Measurements from ENCODE around the gene FPR3.
"Not testable (repeated sequence)": the region's sequence is repeated elsewhere in the genome, so short reads cannot be mapped to it uniquely, and the experiment has no call there.

The FPR3 gene

GRCh38 chr19:51800473-51801244, 5.7 kb downstream of the FPR3 start:
- no peaks in the 10 kb centered on the region for H3K27me3 ChIP-seq (ENCODE audit: control insufficient read depth, insufficient read depth, low read length)
- H2AFZ ChIP-seq, result peak overlapping the region; percentile 74
- no peak overlapping the region for H3K9ac ChIP-seq
- H3K27ac ChIP-seq, result peak overlapping the region; percentile 98
- no peak overlapping the region for H3K4me3 ChIP-seq (ENCODE audit: low read depth, low read length)
- no peak for TF ChIP-seq CTCF (IDR thresholded peaks at IDR 0.05)
- H3K9me3 ChIP-seq (ENCODE audit: control insufficient read depth, low read length), result no peaks in the 10 kb centered on the region
- H3K36me3 ChIP-seq (ENCODE audit: control insufficient read depth, insufficient read depth, low read length), result no peaks in the 10 kb centered on the region
- H3K4me1 ChIP-seq, result peaks cover 51% of the 10 kb centered on the region
- no peaks in the 10 kb centered on the region for H3K79me2 ChIP-seq
- peak overlapping the region; percentile 58 for H3K4me2 ChIP-seq (ENCODE audit: low read length)

GRCh38 chr19:51802775-51803174, 7.8 kb downstream of the FPR3 start:
- Histone ChIP-seq H3K4me2 (ENCODE audit: low read length) (no peak overlapping the region), H3K4me3 (ENCODE audit: low read depth, low read length) (no peak overlapping the region), H3K9ac (no peak overlapping the region), H3K79me2 (no peaks in the 10 kb centered on the region), H3K27ac (peak overlapping the region; percentile 40), H3K4me1 (peaks cover 69% of the 10 kb centered on the region), H2AFZ (no peak overlapping the region), H3K36me3 (ENCODE audit: control insufficient read depth, insufficient read depth, low read length) (no peaks in the 10 kb centered on the region), H3K9me3 (ENCODE audit: control insufficient read depth, low read length) (no peaks in the 10 kb centered on the region), H3K27me3 (ENCODE audit: control insufficient read depth, insufficient read depth, low read length) (no peaks in the 10 kb centered on the region)
- no peak for TF ChIP-seq CTCF (IDR thresholded peaks at IDR 0.05)

GRCh38 chr19:51803519-51803918, 8.6 kb downstream of the FPR3 start:
- Histone ChIP-seq H3K4me2 (ENCODE audit: low read length) (no peak overlapping the region), H3K9me3 (ENCODE audit: control insufficient read depth, low read length) (no peaks in the 10 kb centered on the region), H3K27me3 (ENCODE audit: control insufficient read depth, insufficient read depth, low read length) (no peaks in the 10 kb centered on the region), H3K27ac (peak overlapping the region; percentile 45), H3K36me3 (ENCODE audit: control insufficient read depth, insufficient read depth, low read length) (no peaks in the 10 kb centered on the region), H3K4me1 (peaks cover 69% of the 10 kb centered on the region), H3K9ac (no peak overlapping the region), H2AFZ (peak overlapping the region; percentile 27), H3K4me3 (ENCODE audit: low read depth, low read length) (no peak overlapping the region), H3K79me2 (no peaks in the 10 kb centered on the region)
- TF ChIP-seq CTCF (IDR thresholded peaks at IDR 0.05), result no peak

- Histone ChIP-seq H3K4me1 (peaks cover 65% of the 10 kb centered on the region), H3K27ac (peak overlapping the region; percentile 45), H3K4me2 (ENCODE audit: low read length) (no peak overlapping the region), H2AFZ (peak overlapping the region; percentile 27), H3K9ac (no peak overlapping the region), H3K27me3 (ENCODE audit: control insufficient read depth, insufficient read depth, low read length) (no peaks in the 10 kb centered on the region), H3K4me3 (ENCODE audit: low read depth, low read length) (no peak overlapping the region), H3K36me3 (ENCODE audit: control insufficient read depth, insufficient read depth, low read length) (no peaks in the 10 kb centered on the region), H3K9me3 (ENCODE audit: control insufficient read depth, low read length) (no peaks in the 10 kb centered on the region), H3K79me2 (no peaks in the 10 kb centered on the region)
- no peak for TF ChIP-seq CTCF (IDR thresholded peaks at IDR 0.05)
Observed at GRCh38 chr19:51803967-51804366, 9.0 kb downstream of the FPR3 start.

- not testable (repeated sequence) for H3K27me3 ChIP-seq (ENCODE audit: control insufficient read depth, insufficient read depth, low read length); H3K79me2 ChIP-seq; H3K9ac ChIP-seq; H3K9me3 ChIP-seq (ENCODE audit: control insufficient read depth, low read length); H3K36me3 ChIP-seq (ENCODE audit: control insufficient read depth, insufficient read depth, low read length)
- Histone ChIP-seq H3K4me2 (ENCODE audit: low read length) (peak overlapping the region; percentile 39), H2AFZ (peak overlapping the region; percentile 58), H3K4me1 (peaks cover 59% of the 10 kb centered on the region), H3K4me3 (ENCODE audit: low read depth, low read length) (peak overlapping the region; percentile 29), H3K27ac (peak overlapping the region; percentile 86)
Observed at GRCh38 chr19:51804789-51805188, 9.8 kb downstream of the FPR3 start.

- H2AFZ ChIP-seq, result peak overlapping the region; percentile 58
Observed at GRCh38 chr19:51805396-51805795, 10.4 kb downstream of the FPR3 start.

GRCh38 chr19:51806571-51806970, 11.6 kb downstream of the FPR3 start:
- peak overlapping the region; percentile 68 for H2AFZ ChIP-seq
- peak overlapping the region; percentile 28 for H3K4me3 ChIP-seq (ENCODE audit: low read depth, low read length)
- not testable (repeated sequence) for H3K79me2 ChIP-seq; H3K9ac ChIP-seq; H3K27me3 ChIP-seq (ENCODE audit: control insufficient read depth, insufficient read depth, low read length); H3K9me3 ChIP-seq (ENCODE audit: control insufficient read depth, low read length); H3K36me3 ChIP-seq (ENCODE audit: control insufficient read depth, insufficient read depth, low read length)
- H3K27ac ChIP-seq, result peak overlapping the region; percentile 86
- H3K4me1 ChIP-seq, result peaks cover 44% of the 10 kb centered on the region
- peak overlapping the region; percentile 49 for H3K4me2 ChIP-seq (ENCODE audit: low read length)

More at GRCh38 chr19:51805396-51805795, 10.4 kb downstream of the FPR3 start:
- H3K4me2 ChIP-seq (ENCODE audit: low read length), result peak overlapping the region; percentile 39
- H3K27ac ChIP-seq, result peak overlapping the region; percentile 86
- H3K4me3 ChIP-seq (ENCODE audit: low read depth, low read length); H3K79me2 ChIP-seq; H3K27me3 ChIP-seq (ENCODE audit: control insufficient read depth, insufficient read depth, low read length); H3K9me3 ChIP-seq (ENCODE audit: control insufficient read depth, low read length); H3K9ac ChIP-seq; H3K36me3 ChIP-seq (ENCODE audit: control insufficient read depth, insufficient read depth, low read length): not testable (repeated sequence)
- peaks cover 53% of the 10 kb centered on the region for H3K4me1 ChIP-seq
